ENCODE measurements around the gene LPAR1.

LPAR1 gene

GRCh38 chr9:110928599-110928998 is 109.7 kb downstream of the LPAR1 start:
- H4K91ac ChIP-seq (ENCODE audit: low read length): no peak overlapping the region
- H3K27ac ChIP-seq (ENCODE audit: low read length, poor library complexity, severe bottlenecking): no peak overlapping the region
- H3K14ac ChIP-seq (ENCODE audit: low read length in 2 of 2): no peak overlapping the region
- H3K4me1 ChIP-seq (ENCODE audit: control insufficient read depth, insufficient read depth, low read depth, low read length): no peaks in the 10 kb centered on the region
- no peak overlapping the region for H3K9ac ChIP-seq (ENCODE audit: low read length)
- H2AK5ac ChIP-seq (ENCODE audit: low read length, severe bottlenecking): no peak overlapping the region
- H3K9me3 ChIP-seq (ENCODE audit: control insufficient read depth, low read length): peaks cover 6% of the 10 kb centered on the region
- no peak overlapping the region for H3K18ac ChIP-seq (ENCODE audit: low read depth in 1 of 2, low read length in 2 of 2)
- H3K4ac ChIP-seq (ENCODE audit: low read depth in 1 of 2, low read length in 2 of 2): no peak overlapping the region
- no peak overlapping the region for H2BK15ac ChIP-seq (ENCODE audit: low read depth, poor library complexity, severe bottlenecking)
- 93% methylated on average over 2 of the region's 2 CpGs for WGBS
- no peak overlapping the region for H4K8ac ChIP-seq (ENCODE audit: low read length)
- H3K4me3 ChIP-seq (ENCODE audit: insufficient read depth in 1 of 2, low read depth in 1 of 2, low read length in 2 of 2): no peak overlapping the region
- no peak overlapping the region for H2AFZ ChIP-seq (ENCODE audit: low read depth, low read length)
- no peak overlapping the region for H3K4me2 ChIP-seq (ENCODE audit: low read length, poor library complexity, severe bottlenecking)
- H2BK5ac ChIP-seq (ENCODE audit: low read depth, low read length, poor library complexity, severe bottlenecking): no peak overlapping the region
- no peak overlapping the region for H2BK12ac ChIP-seq (ENCODE audit: low read length in 2 of 2)
- H3K36me3 ChIP-seq (ENCODE audit: control insufficient read depth in 1 of 2, insufficient read depth in 2 of 2, low read depth in 1 of 2, low read length in 2 of 2): peaks cover 7 to 48% of the 10 kb centered on the region in 2 experiments
- H3K23ac ChIP-seq (ENCODE audit: low read length in 2 of 2): no peak overlapping the region
- H3K79me1 ChIP-seq (replicated peaks; ENCODE audit: low read length, poor library complexity, severe bottlenecking): peaks cover 16% of the 10 kb centered on the region
- H3K27me3 ChIP-seq (ENCODE audit: control insufficient read depth in 1 of 2, insufficient read depth in 1 of 2, low read length in 2 of 2): no peaks in the 10 kb centered on the region
- no peak overlapping the region for H2BK120ac ChIP-seq (ENCODE audit: low read depth, low read length)
- no peak for DNase-seq

- Histone ChIP-seq H2AFZ (ENCODE audit: low read depth, low read length) (no peak overlapping the region), H3K23ac (ENCODE audit: low read length in 2 of 2) (no peak overlapping the region), H2BK12ac (ENCODE audit: low read length in 2 of 2) (peak overlapping the region; percentile 1 to 92), H3K4me1 (ENCODE audit: control insufficient read depth, insufficient read depth, low read depth, low read length) (peaks cover 2% of the 10 kb centered on the region), H3K27ac (ENCODE audit: low read length, poor library complexity, severe bottlenecking) (no peak overlapping the region), H2BK120ac (ENCODE audit: low read depth, low read length) (no peak overlapping the region), H3K79me1 (replicated peaks; ENCODE audit: low read length, poor library complexity, severe bottlenecking) (peaks cover 11% of the 10 kb centered on the region), H3K36me3 (ENCODE audit: control insufficient read depth in 1 of 2, insufficient read depth in 2 of 2, low read depth in 1 of 2, low read length in 2 of 2) (peaks cover 4 to 44% of the 10 kb centered on the region in 2 experiments), H3K4ac (ENCODE audit: low read depth in 1 of 2, low read length in 2 of 2) (no peak overlapping the region), H2BK5ac (ENCODE audit: low read depth, low read length, poor library complexity, severe bottlenecking) (no peak overlapping the region), H3K4me3 (ENCODE audit: insufficient read depth in 1 of 2, low read depth in 1 of 2, low read length in 2 of 2) (no peak overlapping the region), H3K18ac (ENCODE audit: low read depth in 1 of 2, low read length in 2 of 2) (no peak overlapping the region), H3K9me3 (ENCODE audit: control insufficient read depth, low read length) (peaks cover 6% of the 10 kb centered on the region), H3K14ac (ENCODE audit: low read length in 2 of 2) (no peak overlapping the region), H2AK5ac (ENCODE audit: low read length, severe bottlenecking) (no peak overlapping the region), H3K9ac (ENCODE audit: low read length) (no peak overlapping the region), H2BK15ac (ENCODE audit: low read depth, poor library complexity, severe bottlenecking) (no peak overlapping the region), H4K91ac (ENCODE audit: low read length) (no peak overlapping the region), H3K4me2 (ENCODE audit: low read length, poor library complexity, severe bottlenecking) (no peak overlapping the region), H4K8ac (ENCODE audit: low read length) (no peak overlapping the region), H3K27me3 (ENCODE audit: control insufficient read depth in 1 of 2, insufficient read depth in 1 of 2, low read length in 2 of 2) (no peaks in the 10 kb centered on the region)
- over 99% methylated on average over 9 of the region's 10 CpGs for WGBS
- no peak for DNase-seq
Observed at GRCh38 chr9:110926828-110927487, 111.3 kb downstream of the LPAR1 start.

GRCh38 chr9:110923601-110924000 is 114.7 kb downstream of the LPAR1 start:
- Histone ChIP-seq H2AFZ (ENCODE audit: low read depth, low read length) (no peak overlapping the region), H2BK120ac (ENCODE audit: low read depth, low read length) (no peak overlapping the region), H3K36me3 (ENCODE audit: control insufficient read depth in 1 of 2, insufficient read depth in 2 of 2, low read depth in 1 of 2, low read length in 2 of 2) (peaks cover 0 to 42% of the 10 kb centered on the region in 2 experiments), H3K4me2 (ENCODE audit: low read length, poor library complexity, severe bottlenecking) (no peak overlapping the region), H3K23ac (ENCODE audit: low read length in 2 of 2) (no peak overlapping the region), H4K91ac (ENCODE audit: low read length) (no peak overlapping the region), H3K14ac (ENCODE audit: low read length in 2 of 2) (no peak overlapping the region), H3K18ac (ENCODE audit: low read depth in 1 of 2, low read length in 2 of 2) (no peak overlapping the region), H3K4me3 (ENCODE audit: insufficient read depth in 1 of 2, low read depth in 1 of 2, low read length in 2 of 2) (no peak overlapping the region), H3K9me3 (ENCODE audit: control insufficient read depth, low read length) (no peaks in the 10 kb centered on the region), H3K79me1 (replicated peaks; ENCODE audit: low read length, poor library complexity, severe bottlenecking) (peaks cover 8% of the 10 kb centered on the region), H3K27me3 (ENCODE audit: control insufficient read depth in 1 of 2, insufficient read depth in 1 of 2, low read length in 2 of 2) (no peaks in the 10 kb centered on the region), H3K27ac (ENCODE audit: low read length, poor library complexity, severe bottlenecking) (no peak overlapping the region), H2BK15ac (ENCODE audit: low read depth, poor library complexity, severe bottlenecking) (no peak overlapping the region), H2BK5ac (ENCODE audit: low read depth, low read length, poor library complexity, severe bottlenecking) (no peak overlapping the region), H3K4me1 (ENCODE audit: control insufficient read depth, insufficient read depth, low read depth, low read length) (peaks cover 16% of the 10 kb centered on the region), H2AK5ac (ENCODE audit: low read length, severe bottlenecking) (no peak overlapping the region), H4K8ac (ENCODE audit: low read length) (no peak overlapping the region), H3K9ac (ENCODE audit: low read length) (no peak overlapping the region), H3K4ac (ENCODE audit: low read depth in 1 of 2, low read length in 2 of 2) (no peak overlapping the region), H2BK12ac (ENCODE audit: low read length in 2 of 2) (no peak overlapping the region)
- peak; percentile 97 for DNase-seq
- WGBS: 3% methylated on average over 4 of the region's 5 CpGs

- H3K4ac ChIP-seq (ENCODE audit: low read depth in 1 of 2, low read length in 2 of 2): no peak overlapping the region
- no peak overlapping the region for H2BK5ac ChIP-seq (ENCODE audit: low read depth, low read length, poor library complexity, severe bottlenecking)
- peaks cover 0 to 46% of the 10 kb centered on the region in 2 experiments for H3K36me3 ChIP-seq (ENCODE audit: control insufficient read depth in 1 of 2, insufficient read depth in 2 of 2, low read depth in 1 of 2, low read length in 2 of 2)
- no peak overlapping the region for H3K9ac ChIP-seq (ENCODE audit: low read length)
- no peak overlapping the region for H2AK5ac ChIP-seq (ENCODE audit: low read length, severe bottlenecking)
- no peak overlapping the region for H2AFZ ChIP-seq (ENCODE audit: low read depth, low read length)
- no peaks in the 10 kb centered on the region for H3K9me3 ChIP-seq (ENCODE audit: control insufficient read depth, low read length)
- H4K91ac ChIP-seq (ENCODE audit: low read length): no peak overlapping the region
- no peak overlapping the region for H3K23ac ChIP-seq (ENCODE audit: low read length in 2 of 2)
- peaks cover 18% of the 10 kb centered on the region for H3K4me1 ChIP-seq (ENCODE audit: control insufficient read depth, insufficient read depth, low read depth, low read length)
- no peak overlapping the region for H2BK15ac ChIP-seq (ENCODE audit: low read depth, poor library complexity, severe bottlenecking)
- H3K27ac ChIP-seq (ENCODE audit: low read length, poor library complexity, severe bottlenecking): peak overlapping the region; percentile 78
- H2BK120ac ChIP-seq (ENCODE audit: low read depth, low read length): no peak overlapping the region
- H3K4me3 ChIP-seq (ENCODE audit: insufficient read depth in 1 of 2, low read depth in 1 of 2, low read length in 2 of 2): no peak overlapping the region
- H3K14ac ChIP-seq (ENCODE audit: low read length in 2 of 2): no peak overlapping the region
- peak overlapping the region in 1 of 2 experiments; percentile 14 for H3K18ac ChIP-seq (ENCODE audit: low read depth in 1 of 2, low read length in 2 of 2)
- H4K8ac ChIP-seq (ENCODE audit: low read length): no peak overlapping the region
- no peaks in the 10 kb centered on the region for H3K27me3 ChIP-seq (ENCODE audit: control insufficient read depth in 1 of 2, insufficient read depth in 1 of 2, low read length in 2 of 2)
- no CpG with 5 or more reads among the region's 3 CpGs for WGBS
- DNase-seq: no peak
- peak overlapping the region in 1 of 2 experiments; percentile 46 for H2BK12ac ChIP-seq (ENCODE audit: low read length in 2 of 2)
- H3K79me1 ChIP-seq (replicated peaks; ENCODE audit: low read length, poor library complexity, severe bottlenecking): peaks cover 7% of the 10 kb centered on the region
- peak overlapping the region; percentile 14 for H3K4me2 ChIP-seq (ENCODE audit: low read length, poor library complexity, severe bottlenecking)
Observed at GRCh38 chr9:110922145-110922544, 116.1 kb downstream of the LPAR1 start.

Measured in mesenchymal stem cell (in vitro differentiated cells and primary cell).